Muscle layer of colon (tissue), 2 donors: ENCODE results near the gene TPRX1.
"Not testable (repeated sequence)": the region's sequence is repeated elsewhere in the genome, so short reads cannot be mapped to it uniquely, and the experiment has no call there.

ENCODE experiments used
- H3K27ac ChIP-seq: one replicate; pipeline ENCODE4 v1.7.0; 2013; ENCODE audit warnings: low read depth, mild to moderate bottlenecking, low read length, moderate library complexity
- H3K27me3 ChIP-seq, 2 donors: one replicate each; pipeline ENCODE4 v1.7.0; 2013; ENCODE audit warnings: low read length in 2 of 2, mild to moderate bottlenecking in 2 of 2; ENCODE audit not compliant: insufficient read depth in 2 of 2, control insufficient read depth in 1 of 2
- H3K36me3 ChIP-seq: one replicate; pipeline ENCODE4 v1.7.0; 2013; ENCODE audit warnings: mild to moderate bottlenecking, low read length; ENCODE audit not compliant: insufficient read depth
- H3K4me1 ChIP-seq: one replicate; pipeline ENCODE4 v1.7.0; 2013; ENCODE audit warnings: mild to moderate bottlenecking, low read length; ENCODE audit not compliant: insufficient read depth
- H3K4me3 ChIP-seq, 2 donors: one replicate each; pipeline ENCODE4 v1.7.0; 2013; ENCODE audit warnings: low read length in 2 of 2, low read depth in 1 of 2, mild to moderate bottlenecking in 1 of 2, moderate library complexity in 1 of 2
- H3K9ac ChIP-seq: one replicate; pipeline ENCODE4 v1.7.0; 2013; ENCODE audit warnings: low read length
- H3K9me3 ChIP-seq: one replicate; pipeline ENCODE4 v1.7.0; 2013; ENCODE audit warnings: mild to moderate bottlenecking, low read length
- donor health status: abdominal sarcoma.
- donor health status: Adenocarcinoma of cecum.

Gene TPRX1, protein sequence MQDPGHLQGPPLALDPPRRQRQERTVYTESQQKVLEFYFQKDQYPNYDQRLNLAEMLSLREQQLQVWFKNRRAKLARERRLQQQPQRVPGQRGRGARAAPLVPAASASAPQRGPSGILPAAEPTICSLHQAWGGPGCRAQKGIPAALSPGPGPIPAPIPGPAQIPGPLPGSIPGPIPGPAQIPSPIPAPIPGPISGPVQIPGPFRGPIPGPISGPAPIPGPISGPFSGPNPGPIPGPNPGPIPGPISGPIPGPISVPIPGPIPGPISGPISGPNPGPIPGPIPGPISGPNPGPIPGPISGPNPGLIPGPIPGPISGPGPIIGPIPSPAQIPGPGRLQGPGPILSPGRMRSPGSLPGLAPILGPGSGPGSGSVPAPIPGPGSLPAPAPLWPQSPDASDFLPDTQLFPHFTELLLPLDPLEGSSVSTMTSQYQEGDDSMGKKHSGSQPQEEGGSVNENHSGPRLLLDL

DNA sequence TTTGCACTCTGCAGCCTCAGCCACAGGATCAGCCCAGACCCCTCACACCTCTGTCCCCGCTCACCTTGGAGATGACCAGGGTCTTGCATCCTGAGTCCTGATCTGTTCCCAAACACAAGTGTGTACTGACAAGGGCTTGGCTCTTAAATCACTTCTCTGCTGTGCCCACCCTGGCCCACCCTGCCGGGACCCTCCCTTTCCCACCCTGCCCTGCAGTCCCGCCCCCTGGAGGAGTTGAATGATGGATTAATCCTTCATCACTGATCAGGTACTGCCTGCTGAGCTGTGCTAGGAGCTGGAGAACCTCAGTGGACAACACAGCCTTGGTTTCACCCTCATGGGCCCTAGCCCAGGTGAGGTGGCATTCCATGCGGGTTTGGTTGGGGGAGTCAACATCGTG lies at the start of gene TPRX1:
TPRX1 (minus strand) TSS at position 101 of the 400 bp plus-strand sequence; CDS start at position 89, 12 bp downstream.
- H3K4me1 ChIP-seq, H3K27ac ChIP-seq, H3K9me3 ChIP-seq, H3K4me3 ChIP-seq, H3K27me3 ChIP-seq, H3K36me3 ChIP-seq, H3K9ac ChIP-seq: not testable (repeated sequence)

DNA sequence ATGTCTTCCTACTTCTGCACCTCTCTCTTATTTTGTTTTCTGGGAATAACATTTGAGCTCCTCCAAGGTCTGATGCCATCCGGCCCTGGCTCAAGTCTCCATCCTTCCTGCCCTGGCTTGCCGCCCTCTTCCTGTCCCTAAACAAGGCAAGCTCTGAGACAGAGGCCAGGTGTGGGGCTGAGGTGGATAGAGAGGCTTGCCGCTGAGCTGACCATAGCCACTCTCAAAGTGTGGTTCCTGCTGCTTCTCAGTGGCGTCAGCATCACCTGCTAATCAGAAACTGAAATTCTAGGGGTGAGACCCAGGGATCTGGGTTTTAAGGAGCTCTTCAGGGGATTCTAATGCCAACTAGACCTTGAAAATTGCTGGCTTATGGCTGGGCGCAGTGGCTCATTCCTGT lies 48.7 kb upstream of the TPRX1 start:
- H3K27ac ChIP-seq: no peak overlapping the region
- peaks cover 12 to 26% of the 10 kb centered on the region in 2 donors for H3K27me3 ChIP-seq
- H3K4me3 ChIP-seq: no peak overlapping the region
- H3K4me1 ChIP-seq: no peaks in the 10 kb centered on the region
- H3K9me3 ChIP-seq: no peaks in the 10 kb centered on the region
- no peak overlapping the region for H3K9ac ChIP-seq
- no peaks in the 10 kb centered on the region for H3K36me3 ChIP-seq

DNA sequence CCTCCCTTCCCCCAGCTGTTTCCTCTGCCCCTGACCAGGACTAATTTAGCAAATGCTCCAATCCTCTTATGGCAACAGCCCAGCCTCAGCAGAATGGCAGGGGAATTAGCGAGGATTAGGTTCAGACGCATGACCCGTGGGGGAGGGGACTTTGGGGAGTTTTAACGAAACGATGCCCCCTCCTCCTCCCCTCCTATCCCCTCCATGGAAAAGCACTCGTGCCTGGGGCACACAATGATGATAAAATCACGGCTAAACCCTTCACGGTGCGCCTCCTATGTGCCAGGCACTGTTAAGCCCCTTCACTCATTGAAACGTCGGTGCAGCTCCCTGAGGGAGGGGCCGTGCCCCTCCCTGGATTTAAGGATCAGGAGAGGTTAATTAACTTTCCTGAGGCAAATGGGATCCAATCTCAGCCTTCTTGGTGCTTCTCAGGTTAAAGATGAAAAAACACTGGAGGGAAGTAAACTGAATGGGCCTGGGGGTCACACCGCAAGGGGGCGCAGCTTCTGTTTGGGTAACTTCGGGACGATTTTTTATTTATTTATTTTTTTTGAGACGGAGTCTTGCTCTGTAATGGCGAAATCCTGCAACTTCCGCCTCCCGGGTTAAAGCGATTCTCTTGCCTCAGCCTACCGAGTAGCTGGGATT lies 44.6 kb upstream of the TPRX1 start:
- H3K9me3 ChIP-seq: no peaks in the 10 kb centered on the region
- H3K4me3 ChIP-seq: no peak overlapping the region
- no peak overlapping the region for H3K27ac ChIP-seq
- H3K27me3 ChIP-seq: peaks cover 12 to 23% of the 10 kb centered on the region in 2 donors
- no peak overlapping the region for H3K9ac ChIP-seq
- no peaks in the 10 kb centered on the region for H3K36me3 ChIP-seq
- H3K4me1 ChIP-seq: no peaks in the 10 kb centered on the region

DNA sequence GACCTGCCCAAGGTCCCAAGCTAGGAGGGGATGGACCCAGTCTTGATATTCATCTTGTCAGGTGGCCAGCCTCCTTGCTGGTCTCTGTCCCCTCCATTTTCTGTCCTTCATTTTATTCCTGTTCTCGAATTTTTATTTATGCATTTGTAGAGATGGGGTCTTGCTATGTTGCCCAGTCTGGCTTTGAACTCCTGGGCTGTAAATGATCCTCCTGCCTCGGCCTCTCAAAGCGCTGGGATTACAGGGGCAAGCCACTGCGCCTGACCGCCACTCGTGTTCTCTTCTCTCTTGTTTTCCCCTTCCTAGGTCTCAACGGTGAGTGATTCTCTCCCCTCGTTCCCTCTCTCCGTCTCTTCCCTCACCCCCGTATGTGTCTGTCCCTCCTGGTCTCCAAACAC lies 44.1 kb upstream of the TPRX1 start:
- H3K4me1 ChIP-seq: no peaks in the 10 kb centered on the region
- no peaks in the 10 kb centered on the region for H3K9me3 ChIP-seq
- H3K36me3 ChIP-seq: no peaks in the 10 kb centered on the region
- no peak overlapping the region for H3K9ac ChIP-seq
- no peak overlapping the region for H3K4me3 ChIP-seq
- H3K27me3 ChIP-seq: peaks cover 12 to 26% of the 10 kb centered on the region in 2 donors
- no peak overlapping the region for H3K27ac ChIP-seq

DNA sequence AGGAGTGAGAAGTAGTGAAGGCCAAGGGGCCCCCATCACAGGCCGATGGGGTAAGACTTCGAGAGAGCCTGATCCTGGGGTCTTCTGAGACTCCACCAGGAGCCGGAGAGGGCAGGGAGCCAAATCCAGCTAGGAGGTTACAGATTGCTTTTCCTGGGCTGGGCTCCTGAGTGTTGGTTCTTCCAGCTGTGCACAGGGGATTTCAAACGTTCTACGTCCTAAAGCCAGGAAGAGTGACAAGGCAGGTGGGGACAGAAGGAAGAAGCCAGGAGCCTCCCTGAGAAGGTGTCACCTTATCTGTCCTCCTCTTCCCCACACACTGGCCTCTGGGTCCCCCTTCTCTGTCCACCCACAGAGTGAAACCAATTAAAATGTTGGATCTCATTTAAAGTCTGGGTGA lies 38.6 kb upstream of the TPRX1 start:
- Histone ChIP-seq H3K27me3 (peaks cover 0 to 12% of the 10 kb centered on the region in 2 donors), H3K4me1 (no peaks in the 10 kb centered on the region)

DNA sequence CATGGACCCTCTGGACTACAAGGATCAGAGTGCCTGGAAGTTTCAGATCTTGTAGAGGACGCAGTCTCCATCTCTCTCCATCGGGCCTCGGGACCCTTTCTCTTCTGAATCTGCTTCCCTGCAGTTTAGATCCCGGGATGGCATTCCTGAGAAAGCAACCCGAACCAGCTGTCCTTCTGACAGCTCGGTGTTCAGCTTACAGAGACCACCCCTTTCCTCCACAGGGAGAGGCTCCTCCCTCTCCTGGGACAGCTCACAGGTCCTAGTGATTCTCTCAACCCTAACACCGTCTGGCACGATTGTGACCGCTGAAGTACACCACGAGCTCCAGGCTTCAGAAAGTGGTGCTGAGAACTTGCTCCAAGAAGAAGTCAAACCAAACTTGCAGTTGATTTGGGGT lies 35.6 kb upstream of the TPRX1 start:
- no peaks in the 10 kb centered on the region for H3K4me1 ChIP-seq
- no peaks in the 10 kb centered on the region for H3K36me3 ChIP-seq
- no peaks in the 10 kb centered on the region for H3K9me3 ChIP-seq
- no peak overlapping the region for H3K4me3 ChIP-seq
- no peak overlapping the region for H3K9ac ChIP-seq
- no peak overlapping the region for H3K27ac ChIP-seq
- peaks cover 0 to 12% of the 10 kb centered on the region in 2 donors for H3K27me3 ChIP-seq

More for the DNA sequence above, 38.6 kb upstream of the TPRX1 start:
- H3K9me3 ChIP-seq: no peaks in the 10 kb centered on the region
- no peak overlapping the region for H3K4me3 ChIP-seq
- H3K36me3 ChIP-seq: no peaks in the 10 kb centered on the region
- H3K27ac ChIP-seq: no peak overlapping the region
- no peak overlapping the region for H3K9ac ChIP-seq

DNA sequence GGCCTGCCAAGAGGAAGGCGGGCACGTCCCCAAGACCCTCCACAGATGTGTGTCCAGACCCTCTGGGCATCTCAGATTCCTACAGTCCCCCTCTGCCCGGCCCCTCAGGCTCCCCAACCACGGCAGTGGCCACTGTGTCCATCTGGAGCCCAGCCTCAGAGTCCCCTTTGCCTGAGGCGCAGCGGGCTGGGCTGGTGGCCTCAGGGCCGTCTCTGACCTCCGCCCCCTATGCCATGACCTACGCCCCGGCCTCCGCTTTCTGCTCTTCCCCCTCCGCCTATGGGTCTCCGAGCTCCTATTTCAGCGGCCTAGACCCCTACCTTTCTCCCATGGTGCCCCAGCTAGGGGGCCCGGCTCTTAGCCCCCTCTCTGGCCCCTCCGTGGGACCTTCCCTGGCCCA lies 35.1 kb upstream of the TPRX1 start:
- H3K4me1 ChIP-seq: no peaks in the 10 kb centered on the region
- H3K27me3 ChIP-seq: peaks cover 0 to 12% of the 10 kb centered on the region in 2 donors
- no peak overlapping the region for H3K9ac ChIP-seq
- no peaks in the 10 kb centered on the region for H3K36me3 ChIP-seq
- H3K27ac ChIP-seq: no peak overlapping the region
- H3K4me3 ChIP-seq: no peak overlapping the region
- no peaks in the 10 kb centered on the region for H3K9me3 ChIP-seq

DNA sequence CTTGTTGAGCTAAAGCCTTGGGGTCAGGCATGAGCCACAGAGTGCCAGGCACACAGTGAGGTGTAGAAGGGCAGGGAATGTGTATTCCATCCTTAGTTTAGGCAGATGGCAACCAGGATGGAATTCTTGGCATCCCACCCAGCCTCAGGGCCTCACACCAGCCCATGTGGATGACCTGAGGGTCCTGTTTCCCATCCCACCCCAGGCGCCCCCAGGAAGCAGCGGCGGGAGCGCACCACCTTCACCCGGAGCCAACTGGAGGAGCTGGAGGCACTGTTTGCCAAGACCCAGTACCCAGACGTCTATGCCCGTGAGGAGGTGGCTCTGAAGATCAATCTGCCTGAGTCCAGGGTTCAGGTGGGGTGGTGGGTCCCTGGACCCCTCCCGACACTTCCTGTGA lies 31.7 kb upstream of the TPRX1 start:
- Histone ChIP-seq H3K4me3 (no peak overlapping the region), H3K9me3 (no peaks in the 10 kb centered on the region), H3K4me1 (no peaks in the 10 kb centered on the region), H3K9ac (no peak overlapping the region), H3K27me3 (peaks cover 0 to 5% of the 10 kb centered on the region in 2 donors), H3K27ac (no peak overlapping the region), H3K36me3 (no peaks in the 10 kb centered on the region)

DNA sequence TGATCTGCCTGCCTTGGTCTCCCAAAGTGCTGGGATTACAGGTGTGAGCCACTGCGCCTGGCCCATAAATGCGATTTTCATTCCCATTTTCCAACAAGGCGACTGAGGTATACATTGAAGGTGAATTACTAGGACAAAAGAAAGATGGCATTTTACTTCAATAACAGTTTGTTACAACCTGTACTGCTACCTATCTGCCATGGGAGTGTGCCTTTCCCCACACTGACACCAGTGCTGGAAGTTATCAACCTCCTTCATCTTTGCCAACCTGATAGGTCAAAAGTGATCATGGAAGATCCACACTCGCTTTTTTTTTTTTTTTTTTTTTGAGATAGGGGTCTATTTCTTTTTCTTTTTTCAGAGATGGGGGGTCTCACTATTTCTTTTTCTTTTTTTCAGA lies 28.4 kb upstream of the TPRX1 start:
- Histone ChIP-seq H3K36me3 (no peaks in the 10 kb centered on the region), H3K4me1 (no peaks in the 10 kb centered on the region), H3K9me3 (no peaks in the 10 kb centered on the region), H3K27ac (no peak overlapping the region), H3K27me3 (no peaks in the 10 kb centered on the region), H3K4me3 (no peak overlapping the region), H3K9ac (no peak overlapping the region)

DNA sequence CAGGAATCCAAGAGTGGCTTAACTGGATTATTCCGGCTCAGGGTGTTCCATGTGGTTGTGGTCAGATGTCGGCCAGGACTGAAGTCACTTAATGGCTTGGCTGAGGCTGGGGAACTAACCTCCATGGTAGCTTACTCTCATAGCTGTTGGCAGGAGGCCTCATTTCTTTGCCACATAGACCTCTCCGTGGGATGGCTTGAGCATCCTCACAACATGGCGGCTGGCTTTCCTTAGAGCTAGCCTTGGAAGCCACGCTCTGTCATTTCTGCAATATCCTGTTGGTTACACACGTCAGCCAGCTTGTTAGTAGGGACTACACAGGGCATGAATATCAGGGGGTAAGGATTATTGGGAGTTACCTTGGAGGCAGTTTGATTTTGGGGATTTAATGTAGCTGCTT lies 22.4 kb upstream of the TPRX1 start:
- Histone ChIP-seq H3K4me1 (no peaks in the 10 kb centered on the region), H3K36me3 (no peaks in the 10 kb centered on the region), H3K27me3 (no peaks in the 10 kb centered on the region), H3K27ac (no peak overlapping the region), H3K4me3 (no peak overlapping the region), H3K9ac (no peak overlapping the region), H3K9me3 (no peaks in the 10 kb centered on the region)

DNA sequence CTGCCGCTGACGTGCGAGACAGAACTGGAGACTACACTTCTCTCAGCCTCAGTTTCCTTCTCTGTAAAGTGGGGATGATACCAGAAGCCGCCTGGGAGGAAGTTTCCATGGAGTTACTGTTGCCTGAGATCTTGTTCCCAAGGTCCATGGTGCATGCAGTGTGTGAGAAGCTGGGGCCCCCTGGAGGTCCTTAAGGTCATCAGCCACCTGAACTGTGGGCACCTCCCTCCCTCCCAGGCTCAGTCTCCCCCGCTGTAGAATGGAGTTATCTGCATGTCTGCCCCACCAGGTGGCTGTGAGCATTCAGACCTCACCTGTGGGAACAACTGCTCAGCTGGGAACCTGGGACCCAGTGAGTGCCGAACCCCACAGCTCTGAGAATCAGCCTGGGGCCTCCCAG lies 20.0 kb upstream of the TPRX1 start:
- Histone ChIP-seq H3K27ac (no peak overlapping the region), H3K4me3 (no peak overlapping the region), H3K9ac (no peak overlapping the region), H3K4me1 (no peaks in the 10 kb centered on the region), H3K27me3 (peaks cover 6 to 13% of the 10 kb centered on the region in 2 donors), H3K9me3 (no peaks in the 10 kb centered on the region), H3K36me3 (no peaks in the 10 kb centered on the region)
